Peyer's patch (tissue), 4 donors: ENCODE data around the gene RPGRIP1.

Source experiments
- POLR2A ChIP-seq, 2 donors: fragments of 450-650 bp; IDR thresholded peaks; one replicate each; pipeline ENCODE4 v1.5.1; 2017; ENCODE audit warnings: antibody characterized with exemption in 2 of 2, mild to moderate bottlenecking in 2 of 2, moderate library complexity in 2 of 2
- TF ChIP-seq, protein P1 (sequence below), 6 experiments: fragments of 450-650 bp in 4 of 6; fragments of 200-600 bp in 2 of 6; sonication (generic) in 1 of 6; IDR thresholded peaks; one replicate each; pipeline ENCODE4 v1.5.1; 2017 to 2019; ENCODE audit warnings: antibody characterized with exemption in 6 of 6, mild to moderate bottlenecking in 3 of 6, moderate library complexity in 1 of 6

DNA sequence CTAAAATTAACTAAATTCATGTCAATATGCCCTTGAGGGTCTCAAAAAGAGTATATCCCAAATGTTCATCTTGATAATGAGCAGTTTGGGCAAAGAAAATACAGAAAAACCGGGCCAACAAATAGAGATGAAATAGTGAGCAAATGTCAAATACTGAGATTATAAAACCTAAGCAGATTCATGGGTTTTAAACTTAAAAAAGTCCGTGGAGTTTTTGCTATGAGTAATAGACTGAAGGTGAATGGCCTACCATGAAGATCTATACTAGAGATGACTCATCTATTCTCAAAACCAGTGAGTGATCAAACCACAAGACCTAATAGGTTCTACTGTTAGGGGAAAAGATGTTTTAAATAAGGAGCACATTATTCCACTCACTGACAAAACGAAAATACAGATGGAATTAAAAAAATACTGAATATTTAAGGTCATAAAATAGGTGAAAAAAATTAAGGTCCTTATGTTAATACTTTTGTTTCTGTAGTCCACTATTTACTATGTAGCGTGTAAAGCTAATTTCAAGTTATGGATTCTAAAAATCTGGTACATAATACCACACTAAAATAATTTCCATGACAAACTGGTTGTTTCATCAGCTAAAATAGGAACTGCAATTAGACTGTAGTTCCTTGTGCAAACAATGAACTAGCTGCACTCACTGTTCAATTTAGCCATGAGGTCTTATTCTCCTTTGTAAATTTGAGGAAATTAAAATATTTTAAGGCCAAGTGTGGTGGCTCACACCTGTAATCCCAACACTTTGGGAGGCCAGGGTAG is 15.7 kb upstream of the RPGRIP1 start:
- TF ChIP-seq, protein P1, sequence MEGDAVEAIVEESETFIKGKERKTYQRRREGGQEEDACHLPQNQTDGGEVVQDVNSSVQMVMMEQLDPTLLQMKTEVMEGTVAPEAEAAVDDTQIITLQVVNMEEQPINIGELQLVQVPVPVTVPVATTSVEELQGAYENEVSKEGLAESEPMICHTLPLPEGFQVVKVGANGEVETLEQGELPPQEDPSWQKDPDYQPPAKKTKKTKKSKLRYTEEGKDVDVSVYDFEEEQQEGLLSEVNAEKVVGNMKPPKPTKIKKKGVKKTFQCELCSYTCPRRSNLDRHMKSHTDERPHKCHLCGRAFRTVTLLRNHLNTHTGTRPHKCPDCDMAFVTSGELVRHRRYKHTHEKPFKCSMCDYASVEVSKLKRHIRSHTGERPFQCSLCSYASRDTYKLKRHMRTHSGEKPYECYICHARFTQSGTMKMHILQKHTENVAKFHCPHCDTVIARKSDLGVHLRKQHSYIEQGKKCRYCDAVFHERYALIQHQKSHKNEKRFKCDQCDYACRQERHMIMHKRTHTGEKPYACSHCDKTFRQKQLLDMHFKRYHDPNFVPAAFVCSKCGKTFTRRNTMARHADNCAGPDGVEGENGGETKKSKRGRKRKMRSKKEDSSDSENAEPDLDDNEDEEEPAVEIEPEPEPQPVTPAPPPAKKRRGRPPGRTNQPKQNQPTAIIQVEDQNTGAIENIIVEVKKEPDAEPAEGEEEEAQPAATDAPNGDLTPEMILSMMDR (IDR thresholded peaks at IDR 0.05), result no peak
- no peak for TF ChIP-seq POLR2A (IDR thresholded peaks at IDR 0.05)
